ENCODE data around the gene C3orf20. TPM values are rescaled to one million over a fixed set of nuclear protein-coding genes. Genes with fewer than 3 reads are reported as not detected.

C3orf20 gene
- total RNA-seq, 4 donors from 2014 or later, result 0.11 to 0.46 TPM; not detected in 2

- Histone ChIP-seq H3K27me3 (no peaks in the 10 kb centered on the region), H3K4me1 (no peaks in the 10 kb centered on the region), H3K36me3 (no peaks in the 10 kb centered on the region), H3K27ac (no peak overlapping the region), H3K4me3 (no peak overlapping the region), H3K9me3 (peaks cover 0 to 8% (median 0%) of the 10 kb centered on the region in 3 donors)
- TF ChIP-seq POLR2A (IDR thresholded peaks at IDR 0.05) (no peak), CTCF (IDR thresholded peaks at IDR 0.05 in 4 of 5, conservative IDR thresholded peaks at IDR 0.05 in 1 of 5) (no peak)
- DNase-seq (no peak), ATAC-seq (no peak)
- in situ Hi-C loops (cut with MboI; ENCODE audit: low sequenced_read_pairs in 4 of 4) (loop anchor here in 1 of 4 donors (25.0 kb wide), 1 partner anchor 137 kb away; no protein-coding TSS in a partner anchor), intact Hi-C loops (cut with DNase I; ENCODE audit: low total_unique reads) (no loop called here)
Observed at GRCh38 chr3:14775563-14775962, 100.6 kb downstream of the C3orf20 start.

- intact Hi-C loops (cut with DNase I; ENCODE audit: low total_unique reads) (no loop called here), in situ Hi-C loops (cut with MboI; ENCODE audit: low sequenced_read_pairs in 4 of 4) (loop anchor here in 1 of 4 donors (25.0 kb wide), 1 partner anchor 133 kb away; no protein-coding TSS in a partner anchor)
- TF ChIP-seq CTCF (IDR thresholded peaks at IDR 0.05 in 4 of 5, conservative IDR thresholded peaks at IDR 0.05 in 1 of 5) (no peak), POLR2A (IDR thresholded peaks at IDR 0.05) (no peak)
- Histone ChIP-seq H3K9me3 (peaks cover 0 to 8% (median 0%) of the 10 kb centered on the region in 3 donors), H3K4me1 (no peaks in the 10 kb centered on the region), H3K4me3 (peak overlapping the region in 1 of 4 donors; percentile 29), H3K36me3 (no peaks in the 10 kb centered on the region), H3K27me3 (no peaks in the 10 kb centered on the region), H3K27ac (no peak overlapping the region)
- DNase-seq (no peak), ATAC-seq (no peak)
Observed at GRCh38 chr3:14779069-14779685, 104.2 kb downstream of the C3orf20 start.

- in situ Hi-C loops (cut with MboI; ENCODE audit: low sequenced_read_pairs in 4 of 4) (loop anchor here in 1 of 4 donors (25.0 kb wide), 1 partner anchor 131 kb away; no protein-coding TSS in a partner anchor), intact Hi-C loops (cut with DNase I; ENCODE audit: low total_unique reads) (loop anchor here (5.0 kb wide), 1 partner anchor 109 kb away; no protein-coding TSS in a partner anchor)
- H3K9me3 ChIP-seq, result peaks cover 0 to 8% (median 0%) of the 10 kb centered on the region in 3 donors
- H3K27me3 ChIP-seq, result no peaks in the 10 kb centered on the region
- H3K27ac ChIP-seq, result no peak overlapping the region
- H3K36me3 ChIP-seq, result no peaks in the 10 kb centered on the region
- DNase-seq (no peak), ATAC-seq (no peak)
- no peaks in the 10 kb centered on the region for H3K4me1 ChIP-seq
- H3K4me3 ChIP-seq, result no peak overlapping the region
- TF ChIP-seq CTCF (IDR thresholded peaks at IDR 0.05 in 4 of 5, conservative IDR thresholded peaks at IDR 0.05 in 1 of 5) (peak in 2 of 5 experiments; percentile 34 to 38), POLR2A (IDR thresholded peaks at IDR 0.05) (no peak)
Observed at GRCh38 chr3:14780927-14781507, 106.1 kb downstream of the C3orf20 start.

- TF ChIP-seq POLR2A (IDR thresholded peaks at IDR 0.05) (no peak), CTCF (IDR thresholded peaks at IDR 0.05 in 4 of 5, conservative IDR thresholded peaks at IDR 0.05 in 1 of 5) (no peak)
Observed at GRCh38 chr3:14783480-14784086, 108.6 kb downstream of the C3orf20 start.

More at GRCh38 chr3:14783480-14784086, 108.6 kb downstream of the C3orf20 start:
- Histone ChIP-seq H3K27ac (no peak overlapping the region), H3K27me3 (peaks cover 0 to 3% (median 0%) of the 10 kb centered on the region in 3 donors), H3K9me3 (peaks cover 0 to 6% (median 0%) of the 10 kb centered on the region in 3 donors), H3K4me3 (no peak overlapping the region), H3K36me3 (no peaks in the 10 kb centered on the region), H3K4me1 (no peaks in the 10 kb centered on the region)
- DNase-seq (no peak), ATAC-seq (no peak)
- intact Hi-C loops (cut with DNase I; ENCODE audit: low total_unique reads) (loop anchor here (5.0 kb wide), 1 partner anchor 111 kb away; no protein-coding TSS in a partner anchor), in situ Hi-C loops (cut with MboI; ENCODE audit: low sequenced_read_pairs in 4 of 4) (loop anchor here in 1 of 4 donors (25.0 kb wide), 1 partner anchor 129 kb away; no protein-coding TSS in a partner anchor)

Data from gastrocnemius medialis (tissue), 4 donors.